NCI-H226 (cell line): Measurements from ENCODE around the gene TMEM26.
A peak's percentile ranks its signal among the peaks of the same experiment; 100 is the strongest.

ENCODE experiments used
- DNase-seq: peaks from one replicate; pipeline ENCODE4 v3.0.0-alpha.2; 2015

The TMEM26 gene

DNA sequence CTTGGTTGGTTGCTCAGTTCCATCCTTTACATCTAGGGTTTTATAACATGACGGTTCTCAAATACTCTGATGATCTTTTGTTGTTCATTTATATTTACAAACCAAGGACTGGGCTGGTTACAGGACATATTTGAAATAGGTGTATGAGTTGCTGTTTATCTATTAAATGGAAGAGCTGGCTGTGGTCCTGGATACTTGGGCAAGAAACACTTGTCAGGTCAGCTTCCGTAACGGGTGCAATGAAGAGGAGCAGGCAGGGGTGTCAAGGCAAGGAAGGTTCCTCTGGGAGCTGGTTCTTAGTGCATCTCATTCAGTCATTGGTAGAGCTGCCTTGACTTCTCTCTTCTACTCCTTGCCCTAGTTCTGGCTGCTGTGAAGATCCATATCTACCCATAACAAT, 4.8 kb upstream of the TMEM26 start:
- peak; percentile 28 for DNase-seq

DNA sequence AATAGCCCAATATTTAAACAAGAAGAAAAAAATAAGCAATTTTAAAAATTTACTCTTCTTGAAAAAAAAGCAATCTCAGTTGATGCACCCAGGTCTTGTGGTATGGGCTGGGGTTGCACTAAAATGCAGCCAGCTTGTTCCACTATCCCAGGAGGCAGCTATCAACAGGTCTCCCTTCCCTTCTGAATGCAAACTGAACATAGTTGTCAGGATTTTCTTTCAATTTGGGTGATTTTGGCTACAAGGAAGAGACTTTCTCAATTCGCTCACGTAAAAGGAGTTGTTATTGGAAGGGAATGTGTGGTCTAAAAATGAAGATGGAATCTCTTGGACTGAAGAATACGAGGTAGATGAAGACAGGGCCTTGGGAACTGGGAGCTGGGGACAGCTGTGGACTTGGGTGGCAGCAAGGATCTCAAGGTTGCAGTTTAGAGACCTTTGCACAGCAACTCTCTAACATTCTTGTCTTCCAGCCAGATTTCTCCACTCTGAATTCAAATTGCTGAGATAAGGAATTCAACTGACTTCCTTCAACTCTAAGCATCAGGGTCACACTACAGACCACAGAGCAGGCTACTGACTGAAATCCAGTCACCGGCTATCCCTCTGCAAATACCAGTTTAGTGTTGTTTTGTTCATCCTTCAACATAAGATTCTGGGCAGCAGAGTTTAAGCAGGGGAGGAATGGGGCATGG, 3.1 kb upstream of the TMEM26 start:
- DNase-seq, result peak; percentile 68

DNA sequence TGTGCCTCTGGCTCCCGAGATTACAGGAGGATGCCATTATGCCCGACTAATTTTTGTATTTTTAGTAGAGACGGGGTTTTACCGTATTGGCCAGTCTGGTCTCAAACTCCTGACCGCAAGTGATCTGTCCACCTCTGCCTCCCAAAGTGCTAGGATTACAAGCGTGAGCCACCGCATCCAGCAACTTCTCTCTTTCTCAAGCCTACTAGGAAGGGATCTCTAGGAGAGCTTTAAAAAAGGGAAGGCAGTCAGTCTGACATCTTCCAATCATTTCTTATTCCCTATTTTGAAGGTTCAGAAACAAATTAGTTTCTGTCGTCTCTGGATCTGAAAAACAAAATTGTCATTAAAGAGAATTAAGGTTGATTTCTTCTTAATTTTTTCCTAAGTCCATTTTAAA, 2.5 kb upstream of the TMEM26 start:
- no peak for DNase-seq

DNA sequence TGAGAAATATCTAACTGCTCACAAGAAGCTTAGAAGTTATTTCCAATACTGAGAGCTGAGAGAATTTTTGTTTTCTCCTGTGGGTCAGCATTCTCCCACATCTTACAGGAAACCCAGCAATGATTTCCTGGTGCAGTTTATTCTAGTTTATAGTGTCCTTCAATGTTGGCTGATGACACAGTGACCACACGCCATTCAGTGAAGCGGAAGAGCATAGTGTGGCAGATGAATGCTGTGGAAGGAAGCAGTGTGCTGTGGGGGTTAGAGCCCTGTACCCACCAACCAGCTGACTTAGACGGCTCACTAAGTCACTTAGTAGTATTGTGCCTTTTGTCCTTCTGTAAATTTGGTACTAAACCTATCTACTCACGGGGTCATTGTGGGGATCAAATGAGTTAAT, 1.4 kb upstream of the TMEM26 start:
- DNase-seq, result no peak

DNA sequence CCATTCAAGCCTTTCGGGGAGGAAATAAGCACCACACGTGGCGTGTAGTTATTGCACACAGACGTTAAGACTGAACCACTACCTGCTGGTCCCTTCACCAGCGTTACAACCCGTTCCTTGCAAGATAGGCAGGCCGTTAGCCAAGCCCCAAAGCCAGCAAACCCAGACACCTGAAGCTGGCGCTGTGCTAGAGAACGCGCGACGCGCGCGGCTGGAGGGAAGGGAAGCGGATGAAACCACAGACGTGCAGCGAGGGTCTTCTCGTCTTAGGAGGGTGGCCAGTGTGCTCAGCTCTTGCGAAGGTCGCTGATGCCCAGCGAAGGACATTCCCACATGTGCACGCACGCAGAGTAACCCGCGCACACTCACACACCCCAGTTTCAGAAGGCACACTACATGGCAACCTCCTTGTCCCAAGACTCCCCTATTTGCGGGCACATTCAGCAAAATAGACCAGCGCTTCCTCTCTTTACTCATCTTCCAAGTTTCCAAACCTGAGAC, 980 bp downstream of the TMEM26 start:
- no peak for DNase-seq

DNA sequence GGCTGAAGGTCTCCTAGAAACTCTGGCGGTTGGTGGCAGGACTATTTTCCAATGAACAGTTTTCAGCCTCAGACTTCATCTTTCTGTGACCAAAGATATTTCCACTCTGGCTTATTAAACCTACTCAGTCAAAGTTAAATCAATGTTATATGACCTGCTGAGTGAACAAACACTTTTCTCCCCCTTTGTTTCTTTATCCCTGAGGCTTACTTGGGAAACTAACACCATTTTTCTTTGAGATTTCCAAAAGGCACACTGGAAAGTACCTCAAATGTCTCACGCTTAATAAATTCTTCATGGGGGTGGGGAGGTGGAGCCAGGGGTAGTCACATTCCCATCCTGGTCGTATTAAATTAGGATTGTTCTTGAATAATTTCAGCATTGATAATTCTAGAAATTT, 1.8 kb downstream of the TMEM26 start:
- DNase-seq, result no peak

DNA sequence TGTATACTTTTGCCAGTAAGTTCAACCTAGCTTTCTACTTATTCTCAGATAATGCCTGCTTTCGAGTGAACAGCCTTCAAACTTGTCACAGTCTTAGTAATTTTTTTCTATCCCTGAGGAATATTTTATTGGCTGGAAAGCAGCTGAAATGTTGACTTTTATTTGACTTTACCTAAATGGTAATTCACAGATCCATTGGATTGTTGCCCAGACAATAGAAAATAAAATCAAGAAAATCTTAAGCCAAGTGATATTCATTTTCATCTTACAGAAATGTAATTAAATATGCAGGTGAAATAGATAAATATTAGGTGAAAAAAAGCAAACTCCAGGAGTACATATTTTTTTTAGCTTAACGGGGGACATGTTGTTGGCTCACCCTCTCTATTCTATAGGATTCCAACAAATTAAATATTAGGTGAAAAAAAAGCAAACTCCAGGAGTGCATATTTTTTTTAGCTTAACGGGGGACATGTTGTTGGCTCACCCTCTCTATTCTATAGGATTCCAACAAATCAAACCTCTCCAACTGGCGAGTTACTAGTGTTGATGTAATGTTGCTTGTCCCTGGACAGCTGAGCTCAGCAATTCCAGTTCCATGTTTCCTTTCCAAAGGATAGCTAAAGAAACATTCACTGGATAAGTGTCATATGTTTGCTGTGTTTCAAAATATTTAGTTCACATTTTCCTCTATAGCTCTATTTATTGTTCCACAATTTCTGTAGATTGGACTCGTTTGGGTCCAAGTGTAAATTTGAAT, 4.2 kb downstream of the TMEM26 start:
- no peak for DNase-seq

DNA sequence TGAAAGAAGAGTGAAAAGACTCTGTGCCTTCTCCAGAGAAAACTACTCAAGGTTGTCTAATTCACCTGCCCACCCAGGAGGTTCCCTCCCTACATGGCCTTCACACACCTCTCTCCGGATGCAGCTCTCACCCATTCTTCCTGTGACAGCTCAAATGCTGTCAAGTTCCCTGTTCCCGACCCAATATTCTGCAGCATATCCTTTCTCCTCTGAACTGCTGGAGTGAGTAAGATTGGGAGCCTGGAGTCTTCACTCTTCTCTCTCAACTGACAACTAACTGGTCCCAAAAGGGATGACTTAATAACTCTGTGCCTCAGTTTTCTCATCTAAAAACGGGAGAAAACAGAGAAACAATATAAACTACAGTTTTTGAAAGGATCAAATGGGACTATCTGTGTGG, 5.1 kb downstream of the TMEM26 start:
- no peak for DNase-seq

DNA sequence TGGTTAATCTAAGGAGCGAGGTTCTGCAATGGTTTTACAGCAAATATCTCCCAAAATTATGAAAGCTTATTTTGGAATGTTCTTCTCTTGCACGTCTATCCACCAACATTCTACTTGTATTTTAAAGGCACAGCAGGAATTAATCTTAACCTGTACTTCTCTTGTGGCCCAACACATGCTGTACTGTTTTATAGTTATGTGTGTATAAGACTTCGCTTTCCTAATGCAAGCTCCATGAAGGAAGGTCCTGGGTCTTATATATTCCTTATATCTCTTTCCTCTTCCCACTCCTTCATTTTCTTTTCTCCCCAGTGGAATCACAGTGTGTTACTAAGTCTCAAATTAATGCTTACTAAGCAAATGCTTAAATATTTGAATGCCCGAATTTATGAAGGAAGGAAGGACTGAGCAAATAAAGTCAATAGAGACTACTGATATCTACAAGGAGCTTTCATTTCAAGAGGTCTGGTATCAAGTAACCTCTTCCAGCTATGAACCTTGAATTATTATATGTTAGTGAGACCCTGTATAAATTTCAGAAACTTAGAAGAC, 14.0 kb downstream of the TMEM26 start:
- no peak for DNase-seq

DNA sequence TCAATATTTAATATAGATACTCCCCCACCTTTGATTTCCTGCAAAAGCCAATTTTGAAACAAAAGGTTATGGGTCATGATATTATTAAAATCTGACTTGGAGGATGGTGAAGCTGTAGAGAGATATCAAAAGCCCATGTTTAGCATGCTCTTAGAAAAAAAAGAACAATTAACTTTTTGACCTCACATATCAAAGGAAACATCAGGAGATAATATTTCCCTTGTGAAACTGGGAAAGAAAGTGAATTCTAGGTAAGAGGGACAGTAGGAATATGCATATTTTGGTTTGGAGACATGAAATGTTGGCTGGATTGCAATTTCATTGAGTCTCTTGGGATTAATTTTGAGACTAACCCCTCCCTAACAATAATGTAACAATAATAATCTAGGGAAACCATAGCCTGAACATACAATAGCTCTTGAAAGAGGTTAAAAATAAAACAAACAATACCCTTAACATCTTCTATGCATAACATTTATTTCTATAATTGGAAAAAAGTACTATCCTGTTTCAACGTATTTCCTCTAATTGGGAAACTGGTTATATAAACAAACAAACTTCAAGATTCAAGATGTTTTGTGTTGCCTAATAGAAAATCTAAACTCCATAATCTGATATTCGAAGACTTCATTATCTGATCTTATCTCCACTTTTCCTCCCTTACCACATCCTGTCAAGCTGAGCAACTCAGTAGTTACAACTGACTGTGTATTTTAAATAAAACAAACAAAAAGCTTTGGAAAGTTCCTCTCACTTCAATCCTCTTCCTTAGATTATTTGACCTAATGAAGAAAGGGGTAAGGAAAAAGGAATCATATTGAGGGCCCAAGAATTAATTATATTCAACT, 14.8 kb downstream of the TMEM26 start:
- DNase-seq, result no peak

DNA sequence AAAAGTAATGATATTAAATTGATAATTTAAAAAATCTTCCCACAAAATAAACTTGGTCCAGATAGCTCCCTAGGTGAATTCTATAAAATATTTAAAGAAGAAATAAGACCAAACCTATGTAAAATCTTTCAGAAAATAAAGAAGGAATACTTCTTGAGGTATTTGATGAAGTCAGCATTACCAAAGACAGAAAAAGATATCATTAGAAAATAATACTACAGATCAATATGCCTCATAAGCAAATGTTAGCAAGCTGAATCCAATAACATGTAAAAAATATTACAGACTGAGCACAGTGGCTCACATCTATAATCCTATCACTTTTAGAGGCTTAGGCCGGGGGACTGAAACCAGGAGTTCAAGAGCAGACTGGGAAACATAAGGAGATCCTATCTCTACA, 30.0 kb downstream of the TMEM26 start:
- DNase-seq, result no peak

DNA sequence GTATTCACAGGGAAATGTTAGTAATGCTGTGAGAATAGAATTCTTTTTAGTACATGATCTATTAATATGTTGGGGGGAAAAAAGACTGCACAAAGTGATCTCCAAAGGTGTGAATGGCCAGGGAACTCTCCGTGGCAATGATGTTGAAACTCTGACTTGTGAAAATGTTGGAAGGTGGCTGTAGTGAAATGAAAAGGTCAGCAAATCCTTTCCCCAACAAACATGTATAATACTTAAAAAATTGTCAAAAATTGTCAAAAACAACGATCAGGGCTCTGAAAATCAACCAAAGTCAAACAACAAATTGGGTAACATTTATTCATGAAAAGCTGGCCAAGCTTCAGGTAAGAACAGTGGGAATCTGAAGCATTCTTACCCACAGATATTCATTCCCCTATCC, 35.5 kb downstream of the TMEM26 start:
- no peak for DNase-seq

DNA sequence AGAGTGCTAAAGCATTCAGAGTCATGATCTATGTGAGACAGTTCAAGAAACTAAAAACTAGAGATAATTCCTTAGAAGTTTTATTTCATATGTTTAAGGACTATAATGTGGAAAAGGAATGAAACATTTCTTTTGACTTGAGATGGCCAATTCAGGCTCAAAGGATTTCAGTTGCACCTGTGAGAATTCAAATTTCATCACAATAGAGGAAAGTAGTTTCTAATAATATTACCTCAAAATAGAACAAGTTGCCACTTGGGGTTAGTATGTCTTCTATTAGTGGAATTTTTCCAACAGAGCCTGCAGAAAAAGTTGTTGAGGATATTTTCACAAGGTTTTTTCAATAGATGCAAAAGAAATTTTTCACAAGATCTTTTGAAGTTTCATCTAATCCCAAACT, 37.4 kb downstream of the TMEM26 start:
- no peak for DNase-seq

DNA sequence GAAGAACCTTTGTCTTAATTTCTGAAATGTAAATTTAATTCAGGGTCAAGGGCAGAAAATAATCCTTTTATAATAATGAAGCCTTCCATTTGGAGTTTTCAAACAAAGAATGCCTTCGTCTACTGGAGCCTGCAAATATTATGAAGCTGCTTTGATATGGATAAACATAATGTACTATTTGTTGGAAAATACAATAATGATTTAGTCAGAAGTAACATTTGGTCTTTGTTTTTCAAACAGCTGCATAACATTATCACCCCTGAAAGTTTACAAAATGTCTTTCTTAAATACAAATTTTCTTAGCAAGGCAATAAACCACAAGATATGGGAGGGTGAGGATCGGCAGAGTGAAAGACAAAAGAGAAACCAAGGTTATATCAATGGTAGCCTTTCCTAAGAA, 41.5 kb downstream of the TMEM26 start:
- no peak for DNase-seq

DNA sequence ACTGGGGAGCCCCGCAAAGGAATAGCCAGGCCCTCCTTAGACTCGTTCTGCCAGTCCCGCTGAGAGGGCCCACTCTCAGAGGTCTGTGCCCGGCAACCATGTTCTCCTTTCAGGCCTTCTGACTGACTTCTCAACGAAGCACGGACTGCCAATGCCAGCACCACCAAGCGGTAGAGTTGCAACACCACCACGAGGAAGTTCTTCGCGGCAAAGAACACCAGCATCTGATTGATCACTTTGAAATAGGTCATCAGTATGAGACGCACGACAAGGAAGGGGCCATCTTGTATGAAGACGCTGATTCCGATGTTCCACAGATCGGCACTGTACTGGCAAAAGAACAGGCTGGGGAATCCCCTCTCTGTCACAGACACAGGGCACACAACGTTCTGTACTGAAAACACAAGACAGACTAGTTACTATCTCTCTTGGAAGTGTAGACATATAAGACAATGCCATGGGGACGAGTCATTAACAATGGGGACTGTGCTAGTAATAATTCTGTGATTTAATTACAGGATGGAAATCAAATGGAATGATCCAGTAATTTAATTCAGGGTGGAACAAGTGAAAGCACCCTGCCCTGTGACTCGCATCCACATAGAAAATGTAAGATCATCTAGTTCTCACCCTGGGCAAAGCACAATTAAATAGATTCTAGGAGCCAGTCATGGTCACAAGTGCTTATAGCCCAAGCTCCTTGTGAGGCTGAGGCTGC, 42.7 kb downstream of the TMEM26 start:
- no peak for DNase-seq

DNA sequence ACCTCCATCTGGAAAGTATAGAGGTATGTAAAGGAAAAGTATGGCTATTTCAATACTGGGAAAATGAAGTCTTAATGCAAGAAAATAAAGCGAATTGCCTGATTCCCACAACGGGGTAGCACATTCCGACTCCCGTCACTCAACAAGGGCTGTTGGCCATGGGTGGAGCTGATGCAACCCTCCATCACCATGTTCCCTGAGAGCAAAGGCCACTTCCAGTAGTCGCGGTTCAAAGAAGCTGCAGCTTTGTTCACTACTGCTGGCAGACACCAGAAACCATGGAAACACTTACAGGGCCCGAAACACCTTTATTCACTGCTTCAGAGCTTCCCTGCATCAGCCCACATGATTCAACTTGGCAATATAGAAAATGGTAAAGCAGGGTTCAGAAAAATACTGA, 44.0 kb downstream of the TMEM26 start:
- no peak for DNase-seq

DNA sequence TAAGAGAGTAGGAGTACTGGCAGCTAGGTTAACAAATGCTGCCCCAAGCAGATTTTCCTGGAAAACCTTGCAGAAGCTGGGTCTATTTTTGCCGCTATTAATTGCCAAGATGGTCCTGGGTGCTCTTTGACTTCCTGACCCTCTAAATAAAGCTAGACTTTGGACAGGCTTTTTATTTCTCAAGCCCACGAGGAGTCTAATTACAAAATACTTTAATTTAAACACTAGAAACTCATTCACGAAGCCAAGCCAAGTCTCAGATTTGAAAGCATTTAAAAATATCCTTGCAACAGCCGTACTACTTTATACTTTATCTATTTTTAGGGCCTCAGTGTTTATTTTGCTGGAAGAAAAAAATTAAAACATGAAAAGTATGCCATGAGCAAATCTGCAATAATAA, 45.1 kb downstream of the TMEM26 start:
- DNase-seq, result no peak

DNA sequence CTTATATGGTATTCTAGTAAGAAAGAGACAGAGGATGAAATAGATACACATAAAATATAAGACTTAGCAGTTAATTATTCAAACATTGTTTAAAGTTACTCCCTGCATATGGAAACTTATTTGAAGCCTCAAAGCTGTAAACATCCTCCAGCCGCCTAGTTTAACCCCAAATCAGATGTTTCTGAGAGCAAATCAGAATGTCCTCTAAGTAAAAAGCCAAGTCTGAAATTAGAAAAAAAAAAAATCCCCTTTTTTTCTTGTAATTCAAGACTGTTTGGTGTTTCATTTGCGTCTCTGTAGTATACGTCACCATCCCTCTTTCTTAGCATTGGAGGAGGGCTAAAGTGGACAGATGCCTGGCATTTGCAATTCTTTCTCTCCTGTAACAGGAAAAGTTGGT, 46.4 kb downstream of the TMEM26 start:
- no peak for DNase-seq

DNA sequence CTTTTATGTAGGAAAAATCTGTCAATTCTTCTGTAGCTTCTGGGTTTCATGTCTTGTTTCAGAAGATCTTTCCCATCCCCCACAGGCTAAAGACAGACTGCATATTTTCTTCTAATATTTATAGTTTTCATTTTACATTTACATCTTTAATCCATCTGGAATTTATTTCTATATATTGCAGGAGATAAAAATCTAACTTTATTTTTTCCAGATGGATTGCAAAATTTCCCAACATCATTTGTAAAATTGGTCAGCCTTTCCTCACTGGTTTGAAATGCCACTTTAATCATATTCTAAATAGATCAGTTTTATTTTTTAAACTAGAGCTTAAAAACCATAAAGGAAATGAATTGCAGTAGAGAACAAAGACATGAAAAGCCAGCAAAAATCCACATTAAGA, 46.9 kb downstream of the TMEM26 start:
- DNase-seq, result no peak

DNA sequence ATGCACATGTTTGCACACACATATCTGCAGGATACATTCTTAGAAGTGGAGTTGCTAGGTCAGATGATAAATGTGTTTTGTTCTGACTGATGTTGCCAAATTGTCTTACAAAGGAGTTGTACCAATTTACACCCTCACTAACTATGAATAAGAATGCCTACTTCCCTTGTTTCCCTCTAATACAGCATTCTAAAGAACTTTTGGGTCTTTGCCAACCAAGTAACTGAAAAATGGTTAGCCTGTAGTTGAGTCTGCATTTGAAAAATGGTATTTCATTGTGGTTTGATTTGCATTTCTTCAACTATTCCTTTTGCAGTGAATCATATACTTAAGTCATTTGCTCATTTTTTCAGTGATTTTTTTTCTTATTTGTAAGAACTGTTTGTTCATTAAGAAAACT, 48.4 kb downstream of the TMEM26 start:
- peak; percentile 67 for DNase-seq

DNA sequence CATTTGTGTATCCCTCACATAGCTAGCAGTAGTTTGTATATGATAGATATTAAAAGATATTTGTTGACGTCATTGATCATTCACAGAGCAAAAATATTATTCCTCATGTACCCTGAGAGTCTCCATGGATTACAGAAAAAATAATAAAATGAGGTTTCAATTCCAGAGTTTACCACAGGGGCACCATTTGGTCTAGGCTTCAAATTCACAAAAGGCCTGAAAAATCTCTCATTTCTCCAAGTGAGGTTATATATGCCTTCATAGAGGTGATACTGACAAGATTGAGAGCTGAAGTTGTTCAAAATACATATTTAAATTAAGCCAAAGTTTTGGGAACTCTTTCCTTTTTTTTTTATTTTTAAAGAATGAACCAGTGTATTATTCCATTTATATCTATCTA, 52.7 kb downstream of the TMEM26 start:
- DNase-seq, result no peak

DNA sequence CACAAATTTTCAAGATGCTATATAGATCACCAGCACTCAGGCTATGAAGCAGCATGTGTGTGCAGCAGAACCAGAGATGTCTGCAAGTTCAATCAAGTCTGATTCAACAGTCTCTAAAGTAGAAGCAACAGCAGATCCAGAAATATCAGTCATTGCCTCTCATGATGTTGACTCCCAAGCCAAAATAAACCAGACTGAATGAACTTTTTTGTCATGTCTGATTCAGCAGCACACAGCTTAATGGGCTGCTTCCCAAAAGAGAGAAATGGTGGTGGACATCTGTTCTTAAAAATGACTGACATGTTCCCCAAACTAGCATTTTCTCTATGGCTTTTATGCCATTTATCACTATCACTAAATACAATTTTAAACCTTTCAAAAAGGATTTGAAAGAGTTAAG, 53.8 kb downstream of the TMEM26 start:
- DNase-seq, result no peak
